H9 (cell line): ENCODE results near the gene ENPP4. TPM values are rescaled to one million over a fixed set of nuclear protein-coding genes. Genes with fewer than 3 reads are reported as not detected.

Experiments
- DNase-seq: peaks from one replicate; pipeline ENCODE4 v3.0.0-alpha.2; 2017
- H2AFZ ChIP-seq: one replicate; pipeline ENCODE4 v1.6.1; 2013; ENCODE audit warnings: mild to moderate bottlenecking, low read length, control low read depth, moderate library complexity
- H2AK5ac ChIP-seq: 2 replicates; pipeline ENCODE4 v1.6.1; 2013; ENCODE audit warnings: low read length, control low read depth, mixed read lengths; ENCODE audit not compliant: insufficient read length
- H2BK120ac ChIP-seq: one replicate; pipeline ENCODE4 v1.6.1; 2013; ENCODE audit warnings: low read depth, mild to moderate bottlenecking, low read length, control low read depth, inconsistent platforms; ENCODE audit not compliant: poor library complexity, severe bottlenecking
- H2BK12ac ChIP-seq: 2 replicates; pipeline ENCODE4 v1.6.1; 2013; ENCODE audit warnings: low read length, control low read depth, mixed read lengths, low read depth; ENCODE audit not compliant: insufficient read length
- H2BK15ac ChIP-seq: 2 replicates; pipeline ENCODE4 v1.6.1; 2013; ENCODE audit warnings: low read depth, low read length, control low read depth
- H2BK20ac ChIP-seq: one replicate; pipeline ENCODE4 v1.6.1; 2013; ENCODE audit warnings: low read depth, mild to moderate bottlenecking, low read length, control low read depth, inconsistent platforms; ENCODE audit not compliant: poor library complexity, severe bottlenecking
- H2BK5ac ChIP-seq: 2 replicates; pipeline ENCODE4 v1.6.1; 2013; ENCODE audit warnings: low read length, control low read depth, mixed read lengths; ENCODE audit not compliant: insufficient read length
- H3K14ac ChIP-seq: 2 replicates; pipeline ENCODE4 v1.6.1; 2013; ENCODE audit warnings: low read length, control low read depth; ENCODE audit not compliant: insufficient read depth
- H3K18ac ChIP-seq: 2 replicates; pipeline ENCODE4 v1.6.1; 2013; ENCODE audit warnings: low read depth, mild to moderate bottlenecking, mixed read lengths, low read length, control low read depth; ENCODE audit not compliant: insufficient read length
- H3K23ac ChIP-seq: 2 replicates; pipeline ENCODE4 v1.6.1; 2013; ENCODE audit warnings: low read length, control low read depth, mixed read lengths, low read depth; ENCODE audit not compliant: insufficient read length
- H3K23me2 ChIP-seq: 2 replicates; pipeline ENCODE4 v1.6.1; 2013; ENCODE audit warnings: low read depth, mild to moderate bottlenecking, mixed read lengths, low read length, control low read depth; ENCODE audit not compliant: insufficient read length, poor library complexity, severe bottlenecking
- H3K27ac ChIP-seq: 2 replicates; pipeline ENCODE4 v1.5.1; 2013; ENCODE audit warnings: low read length, control low read depth, mixed read lengths, low read depth; ENCODE audit not compliant: insufficient read length
- H3K27me3 ChIP-seq: 2 replicates; pipeline ENCODE4 v1.6.1; 2013; ENCODE audit warnings: low read length, control low read depth, inconsistent platforms; ENCODE audit not compliant: insufficient read depth
- H3K4ac ChIP-seq: 2 replicates; pipeline ENCODE4 v1.6.1; 2013; ENCODE audit warnings: low read depth, mild to moderate bottlenecking, control low read depth, inconsistent platforms, low read length, moderate library complexity
- H3K4me1 ChIP-seq: 2 replicates; pipeline ENCODE4 v1.6.1; 2013; ENCODE audit warnings: low read length, control low read depth, inconsistent platforms; ENCODE audit not compliant: insufficient read depth
- H3K4me2 ChIP-seq: 2 replicates; pipeline ENCODE4 v1.6.1; 2013; ENCODE audit warnings: low read length, control low read depth, mixed read lengths; ENCODE audit not compliant: insufficient read length, insufficient read depth
- H3K56ac ChIP-seq: 2 replicates; pipeline ENCODE4 v1.6.1; 2013; ENCODE audit warnings: low read depth, mild to moderate bottlenecking, mixed read lengths, low read length, control low read depth; ENCODE audit not compliant: insufficient read length
- H3K79me1 ChIP-seq: 2 replicates; pipeline ENCODE4 v1.6.1; 2013; ENCODE audit warnings: low read depth, mild to moderate bottlenecking, moderate library complexity, low read length, control low read depth, inconsistent platforms; ENCODE audit not compliant: insufficient read depth, poor library complexity, severe bottlenecking
- H3K79me2 ChIP-seq: 2 replicates; pipeline ENCODE4 v1.6.1; 2013; ENCODE audit warnings: low read length, control low read depth, inconsistent platforms; ENCODE audit not compliant: insufficient read depth
- H3K9ac ChIP-seq: 2 replicates; pipeline ENCODE4 v1.6.1; 2013; ENCODE audit warnings: low read length, control low read depth, mixed read lengths; ENCODE audit not compliant: insufficient read length; ENCODE audit errors: extremely low read depth
- H3K9me3 ChIP-seq: one replicate; pipeline ENCODE4 v1.6.1; 2013; ENCODE audit warnings: low read depth, low read length, inconsistent platforms; ENCODE audit not compliant: control insufficient read depth
- H3T11ph ChIP-seq: one replicate; pipeline ENCODE4 v1.6.1; 2013; ENCODE audit warnings: mild to moderate bottlenecking, low read length, control low read depth, inconsistent platforms
- H4K20me1 ChIP-seq: one replicate; pipeline ENCODE4 v1.6.1; 2013; ENCODE audit not compliant: control insufficient read depth, insufficient read length, insufficient read depth
- H4K5ac ChIP-seq: 2 replicates; pipeline ENCODE4 v1.6.1; 2013; ENCODE audit warnings: low read depth, mild to moderate bottlenecking, mixed read lengths, low read length, control low read depth; ENCODE audit not compliant: insufficient read length
- H4K8ac ChIP-seq: replicated peaks from 2 replicates; pipeline ENCODE4 v1.6.1; 2013; ENCODE audit warnings: low read length, control low read depth, mixed read lengths, low read depth; ENCODE audit not compliant: insufficient read length
- H4K91ac ChIP-seq: 2 replicates; pipeline ENCODE4 v1.6.1; 2013; ENCODE audit warnings: low read depth, mild to moderate bottlenecking, moderate library complexity, mixed read lengths, low read length, control low read depth; ENCODE audit not compliant: insufficient read length
- H3K27ac Mint-ChIP-seq, 3 experiments: 2 replicates in 2 of 3; 3 replicates in 1 of 3; pipeline ENCODE4 v1.8.0; 2020 to 2021; ENCODE audit warnings: mixed read lengths in 3 of 3, mild to moderate bottlenecking in 1 of 3, moderate library complexity in 1 of 3
- H3K27me3 Mint-ChIP-seq: 2 replicates; pipeline ENCODE4 v1.8.0; 2021; ENCODE audit warnings: low read depth, mild to moderate bottlenecking, moderate library complexity, mixed read lengths
- H3K36me3 Mint-ChIP-seq, 3 experiments: 2 replicates in 2 of 3; 3 replicates in 1 of 3; pipeline ENCODE4 v1.8.0; 2020 to 2021; ENCODE audit warnings: low read depth in 3 of 3, mixed read lengths in 3 of 3; ENCODE audit not compliant: insufficient read depth in 1 of 3
- H3K4me1 Mint-ChIP-seq, 2 experiments: 2 replicates each; pipeline ENCODE4 v1.8.0; 2020; ENCODE audit warnings: mixed read lengths in 2 of 2
- H3K4me3 Mint-ChIP-seq, 2 experiments: 2 replicates in 1 of 2; 3 replicates in 1 of 2; pipeline ENCODE4 v1.8.0; 2020 to 2021; ENCODE audit warnings: mild to moderate bottlenecking in 2 of 2, mixed read lengths in 2 of 2, moderate library complexity in 1 of 2
- H3K9me3 Mint-ChIP-seq, 2 experiments: 2 replicates in 1 of 2; 3 replicates in 1 of 2; pipeline ENCODE4 v1.8.0; 2020; ENCODE audit warnings: mild to moderate bottlenecking in 2 of 2, mixed read lengths in 2 of 2, moderate library complexity in 1 of 2
- WGBS: extraction: QIAGEN DNeasy Blood & Tissue Kit; methylation state at CpG from one replicate; pipeline ENCODE4 v1.1.7; 2013; ENCODE audit warnings: missing lambda C conversion rate, low lambda C conversion rate, mixed read lengths; ENCODE audit not compliant: insufficient read length; ENCODE audit errors: extremely low coverage; 5-methylcytosine and 5-hydroxymethylcytosine counted together
- total RNA-seq: library from RNA; stranded (reverse); gene quantifications from 2 replicates; pipeline ENCODE4 v1.2.1, GENCODE V29; 2021
- TF ChIP-seq, protein P1 (sequence below): fragments of 200-600 bp; sonication (generic); conservative IDR thresholded peaks from 3 replicates; pipeline ENCODE4 v1.8.0; 2021; ENCODE audit warnings: antibody characterized with exemption, mild to moderate bottlenecking

ENPP4 gene
- total RNA-seq, 1 experiment from 2014 or later, result 3.2 TPM

DNA sequence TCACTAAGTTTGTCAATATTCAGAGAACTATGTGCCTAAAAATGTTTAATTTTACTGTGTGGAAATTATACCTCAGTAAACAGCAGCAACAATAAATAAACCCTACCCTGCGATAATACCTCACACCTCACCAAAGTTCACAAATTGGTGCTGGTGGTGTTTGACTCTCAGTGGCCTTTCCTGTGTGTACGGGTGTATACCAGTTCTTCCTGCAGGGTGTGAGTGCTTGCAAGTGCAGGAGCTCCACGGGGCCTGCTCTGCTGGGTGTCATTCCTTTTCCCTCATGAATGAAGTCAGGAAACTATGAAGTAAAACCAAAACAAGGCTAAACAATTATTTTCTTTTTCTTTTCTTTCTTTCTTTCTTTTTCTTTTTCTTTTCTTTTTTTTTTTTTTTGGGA lies 45.1 kb downstream of the ENPP4 start:
- no peaks in the 10 kb centered on the region for H3K79me1 ChIP-seq
- H3K9ac ChIP-seq, result no peak overlapping the region
- H3K4me1 ChIP-seq, result no peaks in the 10 kb centered on the region
- no peak overlapping the region for H4K91ac ChIP-seq
- H3K14ac ChIP-seq, result no peak overlapping the region
- no peaks in the 10 kb centered on the region for H4K20me1 ChIP-seq
- Mint-ChIP-seq H3K9me3 (no peaks in the 10 kb centered on the region), H3K4me1 (peaks cover 10 to 14% of the 10 kb centered on the region in 2 experiments), H3K27ac (no peak overlapping the region), H3K4me3 (no peak overlapping the region), H3K27me3 (no peaks in the 10 kb centered on the region), H3K36me3 (no peaks in the 10 kb centered on the region)
- H2BK15ac ChIP-seq, result no peak overlapping the region
- no peak overlapping the region for H4K8ac ChIP-seq
- no peak overlapping the region for H3K56ac ChIP-seq
- TF ChIP-seq, protein P1, sequence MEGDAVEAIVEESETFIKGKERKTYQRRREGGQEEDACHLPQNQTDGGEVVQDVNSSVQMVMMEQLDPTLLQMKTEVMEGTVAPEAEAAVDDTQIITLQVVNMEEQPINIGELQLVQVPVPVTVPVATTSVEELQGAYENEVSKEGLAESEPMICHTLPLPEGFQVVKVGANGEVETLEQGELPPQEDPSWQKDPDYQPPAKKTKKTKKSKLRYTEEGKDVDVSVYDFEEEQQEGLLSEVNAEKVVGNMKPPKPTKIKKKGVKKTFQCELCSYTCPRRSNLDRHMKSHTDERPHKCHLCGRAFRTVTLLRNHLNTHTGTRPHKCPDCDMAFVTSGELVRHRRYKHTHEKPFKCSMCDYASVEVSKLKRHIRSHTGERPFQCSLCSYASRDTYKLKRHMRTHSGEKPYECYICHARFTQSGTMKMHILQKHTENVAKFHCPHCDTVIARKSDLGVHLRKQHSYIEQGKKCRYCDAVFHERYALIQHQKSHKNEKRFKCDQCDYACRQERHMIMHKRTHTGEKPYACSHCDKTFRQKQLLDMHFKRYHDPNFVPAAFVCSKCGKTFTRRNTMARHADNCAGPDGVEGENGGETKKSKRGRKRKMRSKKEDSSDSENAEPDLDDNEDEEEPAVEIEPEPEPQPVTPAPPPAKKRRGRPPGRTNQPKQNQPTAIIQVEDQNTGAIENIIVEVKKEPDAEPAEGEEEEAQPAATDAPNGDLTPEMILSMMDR, result no peak
- H2BK12ac ChIP-seq, result no peak overlapping the region
- no peaks in the 10 kb centered on the region for H3K9me3 ChIP-seq
- no peak for DNase-seq
- H2BK20ac ChIP-seq, result no peak overlapping the region
- no peak overlapping the region for H4K5ac ChIP-seq
- H3K4me2 ChIP-seq, result no peak overlapping the region
- no peak overlapping the region for H3K27ac ChIP-seq
- no peaks in the 10 kb centered on the region for H3K79me2 ChIP-seq
- no peak overlapping the region for H2BK120ac ChIP-seq
- H2AFZ ChIP-seq, result no peak overlapping the region
- H2AK5ac ChIP-seq, result no peak overlapping the region
- no peak overlapping the region for H2BK5ac ChIP-seq
- no peak overlapping the region for H3T11ph ChIP-seq
- no peak overlapping the region for H3K23ac ChIP-seq
- WGBS, result no CpG with 5 or more reads among the region's 3 CpGs
- H3K27me3 ChIP-seq, result no peaks in the 10 kb centered on the region
- no peaks in the 10 kb centered on the region for H3K23me2 ChIP-seq
- no peak overlapping the region for H3K4ac ChIP-seq
- H3K18ac ChIP-seq, result no peak overlapping the region
